Measurements from ENCODE around the gene MAGED2.
"Not testable (repeated sequence)": the region's sequence is repeated elsewhere in the genome, so short reads cannot be mapped to it uniquely, and the experiment has no call there.

The MAGED2 gene, protein sequence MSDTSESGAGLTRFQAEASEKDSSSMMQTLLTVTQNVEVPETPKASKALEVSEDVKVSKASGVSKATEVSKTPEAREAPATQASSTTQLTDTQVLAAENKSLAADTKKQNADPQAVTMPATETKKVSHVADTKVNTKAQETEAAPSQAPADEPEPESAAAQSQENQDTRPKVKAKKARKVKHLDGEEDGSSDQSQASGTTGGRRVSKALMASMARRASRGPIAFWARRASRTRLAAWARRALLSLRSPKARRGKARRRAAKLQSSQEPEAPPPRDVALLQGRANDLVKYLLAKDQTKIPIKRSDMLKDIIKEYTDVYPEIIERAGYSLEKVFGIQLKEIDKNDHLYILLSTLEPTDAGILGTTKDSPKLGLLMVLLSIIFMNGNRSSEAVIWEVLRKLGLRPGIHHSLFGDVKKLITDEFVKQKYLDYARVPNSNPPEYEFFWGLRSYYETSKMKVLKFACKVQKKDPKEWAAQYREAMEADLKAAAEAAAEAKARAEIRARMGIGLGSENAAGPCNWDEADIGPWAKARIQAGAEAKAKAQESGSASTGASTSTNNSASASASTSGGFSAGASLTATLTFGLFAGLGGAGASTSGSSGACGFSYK

DNA sequence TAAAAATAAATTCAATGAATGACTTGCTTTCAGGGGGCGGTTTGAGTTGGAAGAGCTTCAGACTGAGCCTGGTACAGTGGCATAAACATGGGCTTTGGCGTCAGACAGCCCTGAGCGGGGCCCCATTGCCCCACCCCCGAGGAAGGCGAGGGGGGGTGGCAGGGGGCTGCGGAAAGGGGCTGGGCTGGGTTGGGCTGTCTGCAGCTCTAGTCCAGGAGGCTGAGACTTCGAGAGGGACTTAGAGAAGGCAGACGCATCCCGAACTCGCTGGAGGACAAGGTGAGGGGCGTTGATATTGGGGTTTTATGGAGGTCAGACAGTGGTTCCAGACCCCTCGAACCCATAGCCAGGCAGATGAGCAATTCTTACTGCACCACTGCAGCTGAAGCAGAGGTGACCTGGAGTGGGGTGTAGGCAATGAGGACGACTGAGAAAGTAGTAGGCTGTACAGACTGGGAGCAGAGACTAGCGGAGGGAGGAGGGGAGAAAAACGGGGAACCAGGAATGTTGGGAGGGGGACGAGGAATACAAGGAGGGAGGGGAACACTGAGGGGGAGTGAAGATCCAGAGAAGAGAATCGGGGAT, at the start of gene MAGED2:
TSS of gene MAGED2 (plus strand) at position 222 of the 585 bp plus-strand sequence. CDS start 1,587 bp downstream, outside the sequence.
- no peak for DNase-seq (ENCODE audit: low read depth in 4 of 4, low spot score in 1 of 4)

DNA sequence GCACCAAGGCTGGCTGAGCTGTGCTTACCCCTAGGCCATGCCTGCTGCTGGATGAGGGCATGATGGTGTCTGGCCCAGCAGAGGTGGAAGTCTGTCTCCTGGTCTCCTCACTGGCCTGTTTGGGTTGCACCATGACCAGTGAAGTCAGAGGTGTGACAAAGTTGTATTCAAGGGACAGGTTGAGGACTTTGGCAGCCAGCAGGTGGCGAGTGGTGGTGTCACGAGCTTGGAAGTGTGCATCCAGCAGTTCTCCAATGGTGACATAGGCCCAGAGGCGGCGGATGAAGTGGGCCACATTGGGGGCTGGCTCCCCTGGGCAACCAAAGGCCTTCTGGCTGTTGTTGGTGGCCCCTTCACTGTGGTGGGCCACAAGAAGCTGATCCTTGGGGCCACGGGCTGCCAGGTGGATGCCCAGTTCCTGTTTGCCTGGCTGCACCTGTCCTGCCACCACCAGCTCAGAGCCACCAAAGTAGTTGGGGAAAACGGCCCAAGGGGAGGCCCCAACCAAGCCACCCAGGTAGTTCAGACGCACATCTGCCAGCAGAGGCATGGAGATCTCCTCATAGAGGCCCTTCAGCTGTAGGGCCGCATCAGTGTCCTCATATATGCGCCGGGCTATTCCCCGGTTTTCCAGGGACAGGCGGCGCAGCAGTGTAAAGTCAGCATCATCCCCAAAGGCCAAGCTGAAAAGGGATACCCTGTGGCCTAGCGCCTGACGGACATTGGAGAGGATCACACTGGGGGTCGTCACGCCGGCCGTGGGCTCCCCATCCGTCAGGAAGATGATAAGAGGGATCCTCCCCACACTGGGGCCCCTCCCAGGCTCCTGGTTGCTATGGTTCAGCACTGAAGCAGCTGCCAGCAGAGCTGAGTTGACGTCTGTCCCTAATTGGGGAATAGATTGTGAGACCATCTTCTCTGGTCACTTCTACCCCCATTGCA, 49.2 kb upstream of the MAGED2 start:
- DNase-seq (ENCODE audit: low read depth in 4 of 4, low spot score in 1 of 4), result no peak

- DNase-seq (ENCODE audit: low read depth in 4 of 4, low spot score in 1 of 4), result not testable (repeated sequence)
These were observed 33.0 kb upstream of the MAGED2 start for GRCh38 chrX:54774391-54775094.

DNA sequence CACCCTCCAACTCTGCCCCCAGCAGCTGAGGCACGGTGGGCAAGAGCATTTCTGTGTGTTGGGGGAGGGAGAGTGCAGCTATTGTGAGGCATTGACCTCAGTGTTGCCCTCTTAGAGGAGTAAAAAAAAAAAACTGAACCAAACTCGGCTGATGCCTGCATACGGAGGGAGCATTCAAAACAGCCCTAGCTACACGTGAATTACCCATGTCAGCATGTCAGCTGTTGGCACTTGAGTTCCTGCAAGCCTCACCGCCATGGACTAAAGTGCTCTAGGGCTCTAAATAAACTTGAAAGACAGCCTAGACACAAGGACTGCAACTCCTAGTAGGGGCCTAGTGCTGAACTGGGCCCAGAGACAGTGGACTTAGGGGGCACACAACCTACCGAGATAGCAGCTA, 31.5 kb upstream of the MAGED2 start:
- no peak for DNase-seq (ENCODE audit: low read depth in 4 of 4, low spot score in 1 of 4)

DNA sequence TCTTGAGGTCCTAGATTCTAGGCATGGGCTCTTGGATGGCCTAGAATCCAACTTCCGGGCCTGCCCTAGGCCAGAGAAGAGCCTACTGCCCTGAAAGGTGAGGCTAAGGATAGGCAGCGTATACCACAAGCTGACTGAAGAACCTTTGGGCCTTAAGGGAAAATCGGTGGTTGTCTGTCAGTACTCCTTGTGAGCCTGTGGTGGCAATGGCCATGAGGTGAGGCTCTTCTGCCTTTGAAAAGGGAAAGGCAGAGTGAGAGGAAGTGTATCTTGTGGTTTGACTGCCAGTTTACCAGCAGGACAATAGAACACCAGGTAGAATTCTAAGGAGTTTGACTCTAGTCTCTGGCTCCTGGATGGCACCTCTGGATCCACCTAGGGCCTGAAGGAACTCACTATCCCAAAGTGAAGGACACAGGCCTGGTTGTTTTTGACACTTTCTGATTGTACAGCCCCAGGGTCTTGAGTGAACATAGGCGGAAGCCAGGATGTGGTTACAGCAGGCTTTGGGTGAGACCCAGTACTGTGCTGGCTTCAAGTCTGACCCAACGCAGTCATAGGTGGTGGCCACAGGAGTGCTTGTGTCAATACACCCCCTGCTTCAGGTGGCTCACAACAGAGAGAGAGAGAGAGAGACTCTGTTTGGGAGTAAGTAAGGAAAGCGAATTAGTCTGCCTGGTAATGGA, 30.4 kb upstream of the MAGED2 start:
- DNase-seq (ENCODE audit: low read depth in 4 of 4, low spot score in 1 of 4), result no peak

GRCh38 chrX:54785901-54786300, 21.6 kb upstream of the MAGED2 start:
- no peak for DNase-seq (ENCODE audit: low read depth in 4 of 4, low spot score in 1 of 4)

DNA sequence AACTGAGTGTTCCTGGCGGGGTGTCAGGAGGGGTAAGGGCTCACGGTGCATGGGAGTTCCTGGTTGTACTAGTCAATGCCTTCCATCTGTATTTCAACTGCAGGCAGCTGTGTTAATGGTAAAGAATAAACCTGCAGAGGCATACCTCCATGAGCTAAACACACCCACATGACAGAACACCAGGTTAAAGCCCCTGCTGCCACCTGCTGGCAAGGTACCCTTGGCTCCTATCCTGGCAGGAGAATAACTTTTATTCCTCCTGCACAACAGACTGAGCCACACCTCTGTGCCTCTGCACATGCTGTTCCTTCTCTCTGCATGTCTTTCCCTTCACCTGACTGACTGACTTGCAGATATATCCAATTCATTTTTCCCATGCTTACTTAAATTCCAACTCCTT, 20.6 kb upstream of the MAGED2 start:
- DNase-seq (ENCODE audit: low read depth in 4 of 4, low spot score in 1 of 4), result no peak

DNA sequence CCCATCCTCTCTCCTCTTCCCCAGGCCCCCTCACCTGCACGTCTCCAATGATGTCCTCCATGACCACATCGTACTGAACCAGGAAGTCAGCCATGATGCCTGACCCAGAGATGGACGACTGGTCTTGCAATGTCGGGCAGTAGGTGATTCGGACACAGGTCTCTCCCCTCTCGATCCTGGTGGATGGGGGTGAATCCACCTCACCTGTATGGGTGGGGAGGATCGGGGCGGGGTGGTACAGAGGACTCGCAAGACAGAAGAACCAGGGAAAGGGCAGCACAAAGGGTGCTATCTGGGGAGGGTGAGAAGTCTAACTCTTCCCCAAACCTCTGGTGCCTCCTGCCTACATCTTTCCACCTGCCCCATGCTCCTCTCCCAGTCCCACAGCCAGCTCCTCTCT, 19.1 kb upstream of the MAGED2 start:
- DNase-seq (ENCODE audit: low read depth in 4 of 4, low spot score in 1 of 4), result no peak

GRCh38 chrX:54789405-54789804, 18.1 kb upstream of the MAGED2 start:
- DNase-seq (ENCODE audit: low read depth in 4 of 4, low spot score in 1 of 4), result not testable (repeated sequence)

DNA sequence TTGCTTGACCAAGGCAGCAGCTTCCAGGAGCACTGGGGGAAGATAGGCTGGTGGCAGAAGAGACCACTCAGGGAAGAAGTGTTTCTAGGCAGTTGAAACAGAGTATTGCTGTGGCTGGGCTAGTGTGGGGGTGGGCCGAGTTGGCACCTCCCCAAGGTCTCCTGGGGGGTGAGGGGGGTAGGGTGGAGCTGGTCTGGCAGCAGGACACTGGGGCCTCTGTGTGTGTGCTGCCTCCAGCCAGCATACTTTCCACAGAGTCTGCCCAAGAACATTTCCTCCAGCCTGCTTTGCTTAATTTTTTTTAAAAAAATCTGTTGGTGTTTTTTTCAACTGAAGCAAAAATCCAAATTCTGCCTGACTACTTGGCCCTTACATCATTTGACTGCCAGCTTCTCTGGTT, 13.5 kb upstream of the MAGED2 start:
- no peak for DNase-seq (ENCODE audit: low read depth in 4 of 4, low spot score in 1 of 4)

DNA sequence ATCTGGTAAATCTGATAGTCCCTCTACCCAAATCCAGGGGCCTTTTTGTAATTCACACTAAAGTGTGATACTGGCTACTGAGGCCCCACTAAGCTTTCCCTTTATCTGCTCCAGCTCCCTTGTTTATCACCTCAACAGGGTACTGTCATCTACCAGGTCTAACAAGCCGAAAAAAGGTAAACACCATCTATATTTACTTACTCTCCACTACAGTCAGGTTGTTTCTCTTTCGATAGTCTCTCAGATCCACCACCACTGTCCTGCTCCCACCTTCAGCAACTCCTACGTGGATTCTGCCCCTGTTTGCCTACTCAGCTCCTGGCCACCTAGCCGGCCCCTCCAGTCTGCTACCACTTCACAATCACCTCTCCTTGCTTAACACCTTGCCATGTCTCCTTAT, 12.8 kb upstream of the MAGED2 start:
- no peak for DNase-seq (ENCODE audit: low read depth in 4 of 4, low spot score in 1 of 4)

DNA sequence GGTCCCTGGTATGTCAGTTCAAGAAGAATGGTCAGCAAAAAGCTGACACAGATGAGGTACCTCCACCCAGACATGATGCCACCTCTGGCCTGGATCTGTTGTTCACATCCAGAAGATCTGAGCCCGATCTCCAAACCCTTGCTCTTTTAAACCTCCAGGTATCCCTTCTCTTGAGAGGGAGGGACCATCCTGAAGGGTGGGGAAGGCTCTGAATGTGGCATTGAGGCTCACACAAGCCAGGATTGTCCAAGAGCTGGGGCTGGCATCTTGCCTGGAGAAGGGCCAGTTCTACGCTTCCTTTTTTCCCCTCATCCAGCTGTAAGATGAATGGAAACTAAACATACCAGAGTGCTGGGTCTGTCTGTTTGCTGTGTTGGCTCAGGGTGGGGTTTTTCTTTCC, 9.4 kb upstream of the MAGED2 start, which contains the start of gene ITIH6:
TSS of gene ITIH6 (minus strand) at position 119 of the 400 bp plus-strand sequence. CDS start at position 74, 45 bp downstream.
- no peak for DNase-seq (ENCODE audit: low read depth in 4 of 4, low spot score in 1 of 4)

GRCh38 chrX:54799046-54799445, 8.5 kb upstream of the MAGED2 start:
- DNase-seq (ENCODE audit: low read depth in 4 of 4, low spot score in 1 of 4), result no peak

DNA sequence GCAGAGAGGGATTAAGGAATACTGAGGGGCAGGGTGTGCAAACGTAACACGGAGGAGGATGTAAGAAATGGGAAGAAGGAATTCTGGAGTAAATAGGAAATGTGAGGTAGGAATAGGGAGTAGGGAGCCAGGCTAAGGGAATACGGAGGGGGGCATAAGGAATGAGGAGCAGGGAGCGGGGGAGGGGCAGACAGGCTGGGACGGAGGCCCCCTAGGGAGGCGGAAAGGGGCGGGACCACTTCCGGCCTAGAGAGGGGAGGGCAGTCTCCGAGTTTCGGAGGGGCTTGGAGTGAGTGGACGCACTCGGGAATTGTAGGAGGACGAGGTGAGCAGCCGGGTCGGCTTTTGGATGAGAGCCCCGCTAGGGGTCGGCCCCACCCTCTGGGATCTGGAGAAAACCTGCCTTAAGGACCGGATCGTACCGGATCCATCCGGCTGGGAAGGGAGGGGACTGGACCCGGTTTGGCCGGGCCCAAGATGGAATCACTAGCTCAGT, 612 bp downstream of the MAGED2 start:
- DNase-seq (ENCODE audit: low read depth in 4 of 4, low spot score in 1 of 4), result peak in 1 of 4 experiments; percentile 24

DNA sequence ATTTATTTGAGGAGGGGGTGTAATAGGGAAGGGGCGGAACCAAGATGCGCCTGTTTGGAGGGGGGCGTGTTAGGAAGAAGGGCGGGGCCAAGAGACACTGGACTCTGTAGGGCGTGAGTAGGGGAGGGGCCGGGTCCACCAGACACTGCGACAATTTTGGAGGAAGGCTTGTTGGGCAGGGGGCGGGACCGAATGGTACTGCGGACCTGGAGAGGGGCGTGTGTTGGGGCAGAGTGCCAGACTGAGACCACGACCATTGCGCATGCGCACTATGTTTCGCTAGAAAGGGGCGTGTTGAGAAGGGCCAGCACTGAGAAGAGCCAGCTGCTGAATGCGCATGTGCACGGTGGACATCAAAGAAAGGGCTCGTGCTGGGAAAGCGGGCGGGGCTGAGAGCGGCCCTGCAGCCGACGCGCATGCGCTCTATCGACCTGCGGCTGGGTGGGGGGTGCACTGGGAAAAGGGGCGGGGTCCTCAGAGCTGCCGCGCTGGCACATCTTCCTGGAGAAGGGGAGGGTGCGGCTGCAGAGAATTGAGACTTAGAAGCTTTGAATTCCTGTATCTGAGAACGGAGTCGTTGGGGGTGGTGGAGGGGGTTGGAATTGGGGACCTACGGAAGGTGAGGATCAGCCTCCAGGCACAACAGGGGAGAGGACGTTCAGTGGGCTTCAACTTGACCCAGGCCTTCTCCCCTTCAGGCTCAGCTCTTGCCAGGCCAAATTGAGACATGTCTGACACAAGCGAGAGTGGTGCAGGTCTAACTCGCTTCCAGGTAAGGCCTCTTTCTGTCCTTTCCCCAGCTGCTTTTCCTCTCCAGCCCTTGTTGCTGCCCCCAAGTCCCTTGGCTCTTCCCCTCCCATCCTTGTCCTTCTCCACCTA, 1.3 kb downstream of the MAGED2 start:
- peak; percentile 61 to 79 (median 71) for DNase-seq (ENCODE audit: low read depth in 4 of 4, low spot score in 1 of 4)

GRCh38 chrX:54810532-54810931, 3.0 kb downstream of the MAGED2 start:
- no peak for DNase-seq (ENCODE audit: low read depth in 4 of 4, low spot score in 1 of 4)

DNA sequence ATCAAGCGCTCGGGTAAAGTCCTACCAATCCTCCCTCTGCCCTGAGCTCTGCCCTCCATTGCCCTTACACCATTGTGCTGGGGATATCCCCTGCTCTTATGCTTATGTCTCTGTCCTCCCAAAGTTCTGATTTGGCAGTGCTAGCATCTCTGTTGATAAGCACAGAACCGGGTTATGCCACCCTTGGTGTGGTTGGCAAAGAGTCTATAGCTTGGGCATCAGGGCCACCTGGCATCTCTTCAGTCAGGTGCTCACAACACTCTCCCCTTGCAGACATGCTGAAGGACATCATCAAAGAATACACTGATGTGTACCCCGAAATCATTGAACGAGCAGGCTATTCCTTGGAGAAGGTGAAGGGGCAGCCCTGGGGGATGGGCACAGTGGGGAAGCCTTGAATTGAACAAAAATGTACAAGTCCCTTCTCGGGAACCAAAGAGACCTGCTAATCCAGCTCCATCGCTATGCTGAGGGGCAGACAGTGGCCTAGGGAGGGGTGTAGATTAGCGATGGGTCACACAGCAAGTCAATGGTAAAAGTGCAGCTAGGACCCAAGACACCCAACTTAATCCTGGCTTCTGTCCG, 3.8 kb downstream of the MAGED2 start:
- DNase-seq (ENCODE audit: low read depth in 4 of 4, low spot score in 1 of 4), result no peak

GRCh38 chrX:54812306-54812705, 4.8 kb downstream of the MAGED2 start:
- no peak for DNase-seq (ENCODE audit: low read depth in 4 of 4, low spot score in 1 of 4)
